ENCODE data around the gene KCTD5. TPM values are rescaled to one million over a fixed set of nuclear protein-coding genes. Genes with fewer than 3 reads are reported as not detected.

The KCTD5 gene
- total RNA-seq, 1 experiment from 2014 or later, result 42.1 TPM

DNA sequence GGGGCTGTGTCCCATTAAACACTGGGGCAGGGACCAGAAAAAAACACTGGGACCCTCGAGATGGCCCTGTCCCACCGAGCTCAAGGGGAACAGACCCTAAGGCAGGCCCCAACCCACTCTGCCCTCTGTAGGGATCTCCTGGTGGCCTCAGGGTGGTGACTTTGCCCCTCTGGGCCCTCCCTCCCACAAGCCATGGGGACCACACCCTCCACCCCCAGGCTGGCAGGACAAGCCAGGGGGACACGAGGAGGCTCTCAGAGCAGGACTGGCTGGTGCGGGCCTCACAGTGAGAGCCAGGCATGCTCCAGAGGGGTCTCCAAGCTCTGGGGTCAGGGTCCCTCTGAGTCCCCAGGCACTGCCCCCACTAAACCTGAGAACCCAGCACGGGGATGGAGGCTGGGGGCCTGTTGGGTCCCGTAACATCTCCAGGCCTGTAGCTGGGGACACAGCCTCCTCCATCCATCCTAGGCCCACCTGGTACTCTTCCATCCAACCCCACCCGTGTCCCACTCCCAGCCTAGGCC lies 55.6 kb downstream of the KCTD5 start:
- BruUV-seq (replicated peaks), result no TSS peak
- ChIA-PET CTCF (no interaction called here), RAD21 (ENCODE audit: low non-redundant PET in 1 of 2, low total read pairs in 2 of 2, uncharacterized antibody in 2 of 2, unreplicated experiment in 2 of 2) (no interaction called here), POLR2A (no interaction called here)
- H3K27ac ChIP-seq (ENCODE audit: low read depth, low read length), result no peak overlapping the region
- H3K79me2 ChIP-seq (ENCODE audit: insufficient read depth, low read length), result no peaks in the 10 kb centered on the region
- intact Hi-C loops (cut with micrococcal nuclease), result no loop called here
- TF ChIP-seq EGR1 (IDR thresholded peaks at IDR 0.05; ENCODE audit: low read depth) (no peak), ZFX (IDR thresholded peaks at IDR 0.05) (no peak), YY1 (IDR thresholded peaks at IDR 0.05; ENCODE audit: extremely low read depth, insufficient replicate concordance, low read depth, low read length) (no peak), ZNF274 (IDR thresholded peaks at IDR 0.05; ENCODE audit: low read depth, low read length) (no peak), ELF1 (IDR thresholded peaks at IDR 0.05; ENCODE audit: borderline replicate concordance, low read depth) (no peak), FOSL1 (IDR thresholded peaks at IDR 0.05; ENCODE audit: low read depth) (no peak), CBX3 (IDR thresholded peaks at IDR 0.05; ENCODE audit: low read depth) (no peak), SRF (IDR thresholded peaks at IDR 0.05; ENCODE audit: low read depth) (no peak), RAD21 (IDR thresholded peaks at IDR 0.05; ENCODE audit: low read depth) (no peak), SIN3A (IDR thresholded peaks at IDR 0.05; ENCODE audit: low read depth) (no peak), JUND (IDR thresholded peaks at IDR 0.05) (no peak), CEBPB (IDR thresholded peaks at IDR 0.05; ENCODE audit: low read depth) (no peak), SP1 (IDR thresholded peaks at IDR 0.05; ENCODE audit: low read depth) (no peak)
- TF ChIP-seq, protein P1, sequence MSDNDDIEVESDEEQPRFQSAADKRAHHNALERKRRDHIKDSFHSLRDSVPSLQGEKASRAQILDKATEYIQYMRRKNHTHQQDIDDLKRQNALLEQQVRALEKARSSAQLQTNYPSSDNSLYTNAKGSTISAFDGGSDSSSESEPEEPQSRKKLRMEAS (IDR thresholded peaks at IDR 0.05), result no peak
- TF ChIP-seq, protein P2, sequence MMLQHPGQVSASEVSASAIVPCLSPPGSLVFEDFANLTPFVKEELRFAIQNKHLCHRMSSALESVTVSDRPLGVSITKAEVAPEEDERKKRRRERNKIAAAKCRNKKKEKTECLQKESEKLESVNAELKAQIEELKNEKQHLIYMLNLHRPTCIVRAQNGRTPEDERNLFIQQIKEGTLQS (IDR thresholded peaks at IDR 0.05), result no peak
- TF ChIP-seq, protein P3, sequence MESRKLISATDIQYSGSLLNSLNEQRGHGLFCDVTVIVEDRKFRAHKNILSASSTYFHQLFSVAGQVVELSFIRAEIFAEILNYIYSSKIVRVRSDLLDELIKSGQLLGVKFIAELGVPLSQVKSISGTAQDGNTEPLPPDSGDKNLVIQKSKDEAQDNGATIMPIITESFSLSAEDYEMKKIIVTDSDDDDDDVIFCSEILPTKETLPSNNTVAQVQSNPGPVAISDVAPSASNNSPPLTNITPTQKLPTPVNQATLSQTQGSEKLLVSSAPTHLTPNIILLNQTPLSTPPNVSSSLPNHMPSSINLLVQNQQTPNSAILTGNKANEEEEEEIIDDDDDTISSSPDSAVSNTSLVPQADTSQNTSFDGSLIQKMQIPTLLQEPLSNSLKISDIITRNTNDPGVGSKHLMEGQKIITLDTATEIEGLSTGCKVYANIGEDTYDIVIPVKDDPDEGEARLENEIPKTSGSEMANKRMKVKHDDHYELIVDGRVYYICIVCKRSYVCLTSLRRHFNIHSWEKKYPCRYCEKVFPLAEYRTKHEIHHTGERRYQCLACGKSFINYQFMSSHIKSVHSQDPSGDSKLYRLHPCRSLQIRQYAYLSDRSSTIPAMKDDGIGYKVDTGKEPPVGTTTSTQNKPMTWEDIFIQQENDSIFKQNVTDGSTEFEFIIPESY (IDR thresholded peaks at IDR 0.05; ENCODE audit: extremely low read depth, insufficient replicate concordance, low read length), result no peak
- H3K4me2 ChIP-seq (ENCODE audit: low read length), result no peak overlapping the region
- no peak for ATAC-seq
- peaks cover 0 to 14% of the 10 kb centered on the region in 2 experiments; a peak in 3 of 4 replicates for H3K4me1 ChIP-seq (ENCODE audit: control insufficient read depth in 1 of 2, insufficient read depth in 2 of 2, low read length in 2 of 2)
- no peaks in the 10 kb centered on the region for H3K36me3 ChIP-seq (ENCODE audit: control insufficient read depth in 1 of 2, insufficient read depth in 2 of 2, low read length in 2 of 2)
- H3K9me2 ChIP-seq (ENCODE audit: insufficient read depth), result no peaks in the 10 kb centered on the region
- no peaks in the 10 kb centered on the region for H3K9me3 ChIP-seq (ENCODE audit: control insufficient read depth in 1 of 2, insufficient read depth in 1 of 2, low read depth in 1 of 2, low read length in 2 of 2)
- H3K4me3 ChIP-seq (replicated peaks in 1 of 2; ENCODE audit: low read depth in 1 of 2, low read length in 2 of 2), result no peak overlapping the region
- H3K27me3 ChIP-seq (ENCODE audit: insufficient read depth, low read length), result no peaks in the 10 kb centered on the region
- no peaks in the 10 kb centered on the region for H4K20me1 ChIP-seq (ENCODE audit: insufficient read depth)
- DNase-seq (ENCODE audit: low read depth, low spot score), result no peak
- no peak overlapping the region for H2AFZ ChIP-seq (ENCODE audit: low read depth, low read length, poor library complexity, severe bottlenecking)
- no peak overlapping the region for H3K9ac ChIP-seq (ENCODE audit: low read length)
